T-helper 2 cell treated with Interferon-gamma antibody and Interleukin-4, amounts not matched to agents 100 ng/mL and 5 ng/mL, for 36 hours (primary cell): ENCODE data around the gene SLC16A2. TPM values are rescaled to one million over a fixed set of nuclear protein-coding genes. Genes with fewer than 3 reads are reported as not detected.

ENCODE experiments used
- intact Hi-C: fragments of 100-400 bp; cut with micrococcal nuclease; formaldehyde crosslinking; loops from one replicate; pipeline ENCODE4 v1.15.1; 2023
- total RNA-seq: library from RNA; stranded (reverse); gene quantifications from 2 replicates; pipeline ENCODE4 v1.2.3, GENCODE V29; 2022

SLC16A2 gene
- 0.07 TPM in 1 of 2 replicates, not detected in the other for total RNA-seq

GRCh38 chrX:74421036-74421739 lies at the start of gene SLC16A2:
Gene SLC16A2 (plus strand): TSS chrX:74421493. CDS start chrX:74421638, 145 bp downstream.
- intact Hi-C loops: no loop called here

- intact Hi-C loops: no loop called here
Measured at GRCh38 chrX:74372272-74372671, 49.0 kb upstream of the SLC16A2 start.

- intact Hi-C loops: no loop called here
Measured at GRCh38 chrX:74377282-74377681, 44.0 kb upstream of the SLC16A2 start.

GRCh38 chrX:74382613-74383012 lies 38.7 kb upstream of the SLC16A2 start:
- intact Hi-C loops: loop anchor here (1.0 kb wide), 1 partner anchor 168 kb away; no protein-coding TSS in a partner anchor

GRCh38 chrX:74383611-74384010 lies 37.7 kb upstream of the SLC16A2 start:
- intact Hi-C loops: loop anchor here (1.0 kb wide), 1 partner anchor 167 kb away; no protein-coding TSS in a partner anchor

- intact Hi-C loops: no loop called here
Measured at GRCh38 chrX:74389016-74389722, 32.1 kb upstream of the SLC16A2 start.

GRCh38 chrX:74395556-74395955 lies 25.7 kb upstream of the SLC16A2 start:
- intact Hi-C loops: no loop called here

- intact Hi-C loops: no loop called here
Measured at GRCh38 chrX:74405973-74406489, 15.3 kb upstream of the SLC16A2 start.

GRCh38 chrX:74408304-74408703 lies 13.0 kb upstream of the SLC16A2 start:
- intact Hi-C loops: no loop called here

- intact Hi-C loops: no loop called here
Measured at GRCh38 chrX:74419864-74420195, 1.5 kb upstream of the SLC16A2 start.

- intact Hi-C loops: no loop called here
Measured at GRCh38 chrX:74420196-74421035, 877 bp upstream of the SLC16A2 start.

GRCh38 chrX:74421740-74422352 lies 553 bp downstream of the SLC16A2 start:
- intact Hi-C loops: no loop called here

GRCh38 chrX:74422576-74423288 lies 1.4 kb downstream of the SLC16A2 start:
- intact Hi-C loops: no loop called here

GRCh38 chrX:74423289-74423998 lies 2.2 kb downstream of the SLC16A2 start:
- intact Hi-C loops: no loop called here

- intact Hi-C loops: no loop called here
Measured at GRCh38 chrX:74426071-74426470, 4.8 kb downstream of the SLC16A2 start.

- intact Hi-C loops: no loop called here
Measured at GRCh38 chrX:74426615-74427014, 5.3 kb downstream of the SLC16A2 start.

GRCh38 chrX:74431797-74432196 lies 10.5 kb downstream of the SLC16A2 start:
- intact Hi-C loops: no loop called here

GRCh38 chrX:74434336-74434735 lies 13.0 kb downstream of the SLC16A2 start:
- intact Hi-C loops: no loop called here

- intact Hi-C loops: no loop called here
Measured at GRCh38 chrX:74437530-74437929, 16.2 kb downstream of the SLC16A2 start.

GRCh38 chrX:74438764-74439163 lies 17.5 kb downstream of the SLC16A2 start:
- intact Hi-C loops: no loop called here
